ENCODE measurements around the gene MYO5B.

Gene MYO5B

DNA sequence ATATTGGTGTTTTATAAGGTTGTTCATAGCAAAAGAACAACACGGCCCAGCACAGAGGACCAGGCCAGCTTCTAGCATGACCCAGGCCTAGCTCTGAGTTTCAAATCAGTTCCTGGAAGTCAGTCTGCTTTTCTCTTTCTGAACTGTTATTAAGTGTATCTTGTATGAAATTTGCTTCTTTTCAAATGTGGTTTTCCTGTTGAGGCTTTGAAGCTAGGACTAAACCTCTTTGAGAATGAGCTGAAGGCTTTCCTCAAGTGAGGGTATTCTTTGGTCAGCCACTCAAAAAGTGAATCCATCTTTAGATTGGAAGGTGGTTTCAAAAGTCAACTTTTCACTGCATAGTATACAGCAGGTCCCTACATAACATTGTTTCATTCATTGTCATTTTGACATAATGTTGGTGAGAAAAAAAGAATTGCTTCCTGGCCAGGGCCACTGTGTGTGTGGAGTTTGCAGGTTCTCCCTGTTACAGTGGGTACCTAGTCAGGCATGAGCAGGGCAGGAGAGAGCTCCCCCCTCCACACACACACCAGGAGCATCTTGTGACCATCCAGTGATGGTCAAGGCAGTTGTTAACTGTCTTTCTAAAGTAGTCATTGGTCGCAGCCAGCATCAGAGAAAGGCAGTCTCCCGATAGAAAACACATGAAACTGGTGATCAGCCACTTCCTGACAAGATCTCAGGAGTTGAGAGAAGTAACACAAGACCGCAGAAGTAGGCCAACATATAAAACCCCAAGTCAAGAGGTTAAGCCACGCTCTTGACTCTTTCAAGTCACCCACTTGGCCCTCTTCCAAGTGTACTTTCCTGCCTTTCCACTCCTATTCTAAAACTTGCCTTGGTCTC lies 374.9 kb downstream of the MYO5B start:
- Histone ChIP-seq H3K27ac (ENCODE audit: low read depth, low read length) (no peak overlapping the region), H4K20me1 (ENCODE audit: control insufficient read depth, insufficient read depth, low read depth, low read length) (no peaks in the 10 kb centered on the region), H3K27me3 (ENCODE audit: control insufficient read depth, low read length) (peaks cover 2% of the 10 kb centered on the region; the same call in 1 of the 2 replicates), H3K9me3 (ENCODE audit: control insufficient read depth, insufficient read depth, low read length) (no peaks in the 10 kb centered on the region), H3F3A (ENCODE audit: control insufficient read depth, insufficient read depth) (no peaks in the 10 kb centered on the region), H3K79me2 (ENCODE audit: control insufficient read depth, low read length) (no peaks in the 10 kb centered on the region), H3K4me3 (ENCODE audit: low read length) (no peak overlapping the region), H3K36me3 (ENCODE audit: control insufficient read depth, low read length) (no peaks in the 10 kb centered on the region), H3K9me2 (replicated peaks; ENCODE audit: control insufficient read depth, low read length) (no peaks in the 10 kb centered on the region), H3K4me1 (ENCODE audit: control insufficient read depth, low read length) (no peaks in the 10 kb centered on the region), H3K4me2 (ENCODE audit: low read length) (no peak overlapping the region)
- TF ChIP-seq EZH2phosphoT487 (IDR thresholded peaks at IDR 0.05; ENCODE audit: borderline replicate concordance, low read length) (no peak), CTCF (IDR thresholded peaks at IDR 0.05; ENCODE audit: low read depth, low read length, poor library complexity, severe bottlenecking) (no peak)

GRCh38 chr18:49819071-49819662 lies 375.8 kb downstream of the MYO5B start:
- Histone ChIP-seq H3K36me3 (ENCODE audit: control insufficient read depth, low read length) (no peaks in the 10 kb centered on the region), H3K79me2 (ENCODE audit: control insufficient read depth, low read length) (peaks cover 6% of the 10 kb centered on the region), H3K4me3 (ENCODE audit: low read length) (no peak overlapping the region), H3K9me2 (replicated peaks; ENCODE audit: control insufficient read depth, low read length) (no peaks in the 10 kb centered on the region), H3K4me1 (ENCODE audit: control insufficient read depth, low read length) (peaks cover 4% of the 10 kb centered on the region), H4K20me1 (ENCODE audit: control insufficient read depth, insufficient read depth, low read depth, low read length) (no peaks in the 10 kb centered on the region), H3F3A (ENCODE audit: control insufficient read depth, insufficient read depth) (no peaks in the 10 kb centered on the region), H3K9me3 (ENCODE audit: control insufficient read depth, insufficient read depth, low read length) (no peaks in the 10 kb centered on the region), H3K27ac (ENCODE audit: low read depth, low read length) (no peak overlapping the region), H3K4me2 (ENCODE audit: low read length) (no peak overlapping the region), H3K27me3 (ENCODE audit: control insufficient read depth, low read length) (no peaks in the 10 kb centered on the region)
- TF ChIP-seq CTCF (IDR thresholded peaks at IDR 0.05; ENCODE audit: low read depth, low read length, poor library complexity, severe bottlenecking), result no peak
- TF ChIP-seq EZH2phosphoT487 (IDR thresholded peaks at IDR 0.05; ENCODE audit: borderline replicate concordance, low read length), result no peak

GRCh38 chr18:49817947-49818346 lies 377.0 kb downstream of the MYO5B start:
- Histone ChIP-seq H3K36me3 (ENCODE audit: control insufficient read depth, low read length) (no peaks in the 10 kb centered on the region), H3F3A (ENCODE audit: control insufficient read depth, insufficient read depth) (no peaks in the 10 kb centered on the region), H3K4me1 (ENCODE audit: control insufficient read depth, low read length) (peaks cover 4% of the 10 kb centered on the region), H3K27me3 (ENCODE audit: control insufficient read depth, low read length) (no peaks in the 10 kb centered on the region), H3K79me2 (ENCODE audit: control insufficient read depth, low read length) (peaks cover 10% of the 10 kb centered on the region), H3K9me2 (replicated peaks; ENCODE audit: control insufficient read depth, low read length) (no peaks in the 10 kb centered on the region), H3K9me3 (ENCODE audit: control insufficient read depth, insufficient read depth, low read length) (no peaks in the 10 kb centered on the region), H4K20me1 (ENCODE audit: control insufficient read depth, insufficient read depth, low read depth, low read length) (no peaks in the 10 kb centered on the region), H3K27ac (ENCODE audit: low read depth, low read length) (no peak overlapping the region), H3K4me2 (ENCODE audit: low read length) (no peak overlapping the region), H3K4me3 (ENCODE audit: low read length) (no peak overlapping the region)
- TF ChIP-seq EZH2phosphoT487 (IDR thresholded peaks at IDR 0.05; ENCODE audit: borderline replicate concordance, low read length), result no peak
- no peak for TF ChIP-seq CTCF (IDR thresholded peaks at IDR 0.05; ENCODE audit: low read depth, low read length, poor library complexity, severe bottlenecking)

Measured in DOHH2 (cell line).